Mesenchymal stem cell (in vitro differentiated cells and primary cell): ENCODE results near the gene CBR3.

ENCODE experiments used
- DNase-seq: peaks from one replicate; pipeline ENCODE4 v3.0.0-alpha.2; 2013
- H2AFZ ChIP-seq: one replicate; pipeline ENCODE4 v1.6.1; 2013; ENCODE audit warnings: low read depth, mild to moderate bottlenecking, control low read depth, inconsistent platforms, low read length, moderate library complexity
- H2AK5ac ChIP-seq: 2 replicates; pipeline ENCODE4 v1.6.1; 2013; ENCODE audit warnings: low read length, moderate library complexity, mild to moderate bottlenecking, inconsistent platforms; ENCODE audit not compliant: severe bottlenecking
- H2BK120ac ChIP-seq: one replicate; pipeline ENCODE4 v1.6.1; 2013; ENCODE audit warnings: low read depth, mild to moderate bottlenecking, inconsistent platforms, low read length, moderate library complexity
- H2BK12ac ChIP-seq, 2 experiments: one replicate each; pipeline ENCODE4 v1.6.1; 2013; ENCODE audit warnings: inconsistent platforms in 2 of 2, low read length in 2 of 2, mild to moderate bottlenecking in 2 of 2, moderate library complexity in 2 of 2, control low read depth in 1 of 2
- H2BK15ac ChIP-seq: one replicate; pipeline ENCODE4 v1.6.1; 2013; ENCODE audit warnings: mild to moderate bottlenecking, low read depth, inconsistent platforms; ENCODE audit not compliant: poor library complexity, severe bottlenecking
- H2BK5ac ChIP-seq: 2 replicates; pipeline ENCODE4 v1.6.1; 2013; ENCODE audit warnings: low read depth, mild to moderate bottlenecking, low read length, control low read depth, inconsistent platforms; ENCODE audit not compliant: poor library complexity, severe bottlenecking
- H3K14ac ChIP-seq, 2 experiments: one replicate each; pipeline ENCODE4 v1.6.1; 2013; ENCODE audit warnings: inconsistent platforms in 2 of 2, low read length in 2 of 2, control low read depth in 1 of 2, mild to moderate bottlenecking in 1 of 2, moderate library complexity in 1 of 2
- H3K18ac ChIP-seq, 2 experiments: one replicate each; pipeline ENCODE4 v1.6.1; 2013; ENCODE audit warnings: inconsistent platforms in 2 of 2, low read length in 2 of 2, control low read depth in 1 of 2, low read depth in 1 of 2, mild to moderate bottlenecking in 1 of 2
- H3K23ac ChIP-seq, 2 experiments: one replicate each; pipeline ENCODE4 v1.6.1; 2013; ENCODE audit warnings: inconsistent platforms in 2 of 2, low read length in 2 of 2, mild to moderate bottlenecking in 2 of 2, moderate library complexity in 2 of 2, control low read depth in 1 of 2
- H3K27ac ChIP-seq: 2 replicates; pipeline ENCODE4 v1.5.1; 2013; ENCODE audit warnings: mild to moderate bottlenecking, moderate library complexity, low read length, control low read depth, inconsistent platforms; ENCODE audit not compliant: poor library complexity, severe bottlenecking
- H3K27me3 ChIP-seq, 2 experiments: 2 replicates each; pipeline versions ENCODE4 v1.6.1 to v1.7.0; 2013; ENCODE audit warnings: low read length in 2 of 2, mild to moderate bottlenecking in 2 of 2, moderate library complexity in 2 of 2, control low read depth in 1 of 2, inconsistent platforms in 1 of 2; ENCODE audit not compliant: control insufficient read depth in 1 of 2, insufficient read depth in 1 of 2
- H3K36me3 ChIP-seq, 2 experiments: 2 replicates each; pipeline versions ENCODE4 v1.6.1 to v1.7.0; 2013; ENCODE audit warnings: low read length in 2 of 2, control low read depth in 1 of 2, inconsistent platforms in 1 of 2, low read depth in 1 of 2, mild to moderate bottlenecking in 1 of 2; ENCODE audit not compliant: insufficient read depth in 2 of 2, control insufficient read depth in 1 of 2
- H3K4ac ChIP-seq, 2 experiments: one replicate each; pipeline ENCODE4 v1.6.1; 2013; ENCODE audit warnings: inconsistent platforms in 2 of 2, low read length in 2 of 2, mild to moderate bottlenecking in 2 of 2, moderate library complexity in 2 of 2, control low read depth in 1 of 2, low read depth in 1 of 2
- H3K4me1 ChIP-seq: 2 replicates; pipeline ENCODE4 v1.6.1; 2013; ENCODE audit warnings: low read depth, low read length, control low read depth; ENCODE audit not compliant: control insufficient read depth, insufficient read depth
- H3K4me2 ChIP-seq: 2 replicates; pipeline ENCODE4 v1.6.1; 2013; ENCODE audit warnings: low read length, mild to moderate bottlenecking, inconsistent platforms; ENCODE audit not compliant: poor library complexity, severe bottlenecking
- H3K4me3 ChIP-seq, 2 experiments: 2 replicates each; pipeline versions ENCODE4 v1.5.1 to v1.7.0; 2013; ENCODE audit warnings: low read length in 2 of 2, mild to moderate bottlenecking in 2 of 2, control low read depth in 1 of 2, low read depth in 1 of 2; ENCODE audit not compliant: insufficient read depth in 1 of 2
- H3K79me1 ChIP-seq: replicated peaks from 2 replicates; pipeline ENCODE4 v1.6.1; 2013; ENCODE audit warnings: mild to moderate bottlenecking, control low read depth, low read length, inconsistent platforms; ENCODE audit not compliant: poor library complexity, severe bottlenecking
- H3K9ac ChIP-seq: 2 replicates; pipeline ENCODE4 v1.7.0; 2013; ENCODE audit warnings: mild to moderate bottlenecking, low read length, moderate library complexity
- H3K9me3 ChIP-seq: 2 replicates; pipeline ENCODE4 v1.7.0; 2013; ENCODE audit warnings: mild to moderate bottlenecking, low read length; ENCODE audit not compliant: control insufficient read depth
- H4K8ac ChIP-seq: one replicate; pipeline ENCODE4 v1.6.1; 2013; ENCODE audit warnings: inconsistent platforms, mild to moderate bottlenecking, low read length, moderate library complexity
- H4K91ac ChIP-seq: one replicate; pipeline ENCODE4 v1.6.1; 2013; ENCODE audit warnings: mild to moderate bottlenecking, low read length, inconsistent platforms
- WGBS: methylation state at CpG from one replicate; pipeline ENCODE4 v1.1.7; 2013; ENCODE audit warnings: mixed read lengths; 5-methylcytosine and 5-hydroxymethylcytosine counted together

CBR3 gene

GRCh38 chr21:36104317-36105300 lies 30.3 kb upstream of the CBR3 start:
- Histone ChIP-seq H2BK5ac (no peak overlapping the region), H3K9ac (peak overlapping the region; percentile 55), H3K14ac (no peak overlapping the region), H3K18ac (no peak overlapping the region), H3K23ac (no peak overlapping the region), H4K8ac (no peak overlapping the region), H2BK12ac (no peak overlapping the region), H3K27ac (no peak overlapping the region), H3K4me2 (no peak overlapping the region), H3K4me3 (peak overlapping the region in 1 of 2 experiments; percentile 68), H3K27me3 (peaks cover 7 to 15% of the 10 kb centered on the region in 2 experiments), H2AFZ (no peak overlapping the region), H2AK5ac (no peak overlapping the region), H2BK120ac (no peak overlapping the region), H3K36me3 (no peaks in the 10 kb centered on the region), H3K79me1 (no peaks in the 10 kb centered on the region), H3K9me3 (no peaks in the 10 kb centered on the region), H3K4ac (no peak overlapping the region), H3K4me1 (peaks cover 2% of the 10 kb centered on the region), H2BK15ac (no peak overlapping the region), H4K91ac (no peak overlapping the region)
- peak; percentile 22 for DNase-seq
- WGBS = 56% methylated on average over 25 of the region's 29 CpGs

GRCh38 chr21:36105327-36105842 lies 29.5 kb upstream of the CBR3 start:
- H3K18ac ChIP-seq = no peak overlapping the region

GRCh38 chr21:36109868-36110267 lies 25.0 kb upstream of the CBR3 start:
- 90% methylated on average over 10 of the region's 10 CpGs for WGBS
- H3K4me2 ChIP-seq = no peak overlapping the region

More at GRCh38 chr21:36105327-36105842, 29.5 kb upstream of the CBR3 start:
- no peak overlapping the region for H3K14ac ChIP-seq
- peaks cover 2% of the 10 kb centered on the region for H3K4me1 ChIP-seq
- no peak overlapping the region for H4K91ac ChIP-seq
- no peak overlapping the region for H2AK5ac ChIP-seq
- no peak for DNase-seq
- H2BK120ac ChIP-seq = no peak overlapping the region
- no peak overlapping the region for H3K4me2 ChIP-seq
- no peaks in the 10 kb centered on the region for H3K9me3 ChIP-seq
- no peak overlapping the region for H4K8ac ChIP-seq
- H3K27me3 ChIP-seq = peaks cover 7 to 15% of the 10 kb centered on the region in 2 experiments
- H3K27ac ChIP-seq = no peak overlapping the region
- H3K23ac ChIP-seq = no peak overlapping the region
- peak overlapping the region in 1 of 2 experiments; percentile 68 for H3K4me3 ChIP-seq
- no peaks in the 10 kb centered on the region for H3K36me3 ChIP-seq
- peak overlapping the region; percentile 55 for H3K9ac ChIP-seq
- no peak overlapping the region for H2BK12ac ChIP-seq
- H3K4ac ChIP-seq = no peak overlapping the region
- no peak overlapping the region for H2AFZ ChIP-seq
- no peak overlapping the region for H2BK5ac ChIP-seq
- no peak overlapping the region for H2BK15ac ChIP-seq
- 69% methylated on average over 4 of the region's 4 CpGs for WGBS
- no peaks in the 10 kb centered on the region for H3K79me1 ChIP-seq

GRCh38 chr21:36111238-36111637 lies 23.6 kb upstream of the CBR3 start:
- H2BK120ac ChIP-seq = no peak overlapping the region
- H3K18ac ChIP-seq = no peak overlapping the region
- WGBS = 81% methylated on average over 8 of the region's 8 CpGs
- H2BK5ac ChIP-seq = no peak overlapping the region
- no peak overlapping the region for H3K9ac ChIP-seq
- H3K9me3 ChIP-seq = no peaks in the 10 kb centered on the region
- H3K27me3 ChIP-seq = no peaks in the 10 kb centered on the region
- H4K8ac ChIP-seq = no peak overlapping the region
- H3K36me3 ChIP-seq = no peaks in the 10 kb centered on the region
- H3K79me1 ChIP-seq = no peaks in the 10 kb centered on the region
- no peak for DNase-seq
- no peak overlapping the region for H2AK5ac ChIP-seq
- no peak overlapping the region for H3K4me2 ChIP-seq
- no peak overlapping the region for H2AFZ ChIP-seq
- peaks cover 3% of the 10 kb centered on the region for H3K4me1 ChIP-seq
- no peak overlapping the region for H3K27ac ChIP-seq
- H4K91ac ChIP-seq = no peak overlapping the region
- H3K23ac ChIP-seq = peak overlapping the region in 1 of 2 experiments; percentile 23
- no peak overlapping the region for H3K4me3 ChIP-seq
- no peak overlapping the region for H3K14ac ChIP-seq
- no peak overlapping the region for H2BK12ac ChIP-seq
- H2BK15ac ChIP-seq = no peak overlapping the region
- no peak overlapping the region for H3K4ac ChIP-seq

More at GRCh38 chr21:36109868-36110267, 25.0 kb upstream of the CBR3 start:
- Histone ChIP-seq H2AFZ (no peak overlapping the region), H4K8ac (no peak overlapping the region), H3K27me3 (peaks cover 5 to 7% of the 10 kb centered on the region in 2 experiments), H2AK5ac (no peak overlapping the region), H3K4me3 (no peak overlapping the region), H3K23ac (no peak overlapping the region), H2BK15ac (no peak overlapping the region), H3K4ac (no peak overlapping the region), H2BK5ac (no peak overlapping the region), H3K9me3 (no peaks in the 10 kb centered on the region), H3K9ac (no peak overlapping the region), H3K18ac (no peak overlapping the region), H2BK12ac (no peak overlapping the region), H2BK120ac (no peak overlapping the region), H3K79me1 (no peaks in the 10 kb centered on the region), H3K14ac (no peak overlapping the region), H4K91ac (no peak overlapping the region), H3K36me3 (no peaks in the 10 kb centered on the region), H3K4me1 (peaks cover 5% of the 10 kb centered on the region), H3K27ac (no peak overlapping the region)
- DNase-seq = no peak
